CD4-positive, alpha-beta T cell treated with Interleukin-1 beta for 1 hour (primary cell): ENCODE measurements around the gene GALNT7.

Source experiments
- DNase-seq, 2 donors: peaks; one replicate each; pipeline ENCODE4 v3.0.0-alpha.2; 2020 to 2022

Gene GALNT7

GRCh38 chr4:173240696-173241095 is 72.1 kb downstream of the GALNT7 start:
- DNase-seq = no peak

- DNase-seq = no peak
Observed at GRCh38 chr4:173242466-173243250, 74.0 kb downstream of the GALNT7 start.

DNA sequence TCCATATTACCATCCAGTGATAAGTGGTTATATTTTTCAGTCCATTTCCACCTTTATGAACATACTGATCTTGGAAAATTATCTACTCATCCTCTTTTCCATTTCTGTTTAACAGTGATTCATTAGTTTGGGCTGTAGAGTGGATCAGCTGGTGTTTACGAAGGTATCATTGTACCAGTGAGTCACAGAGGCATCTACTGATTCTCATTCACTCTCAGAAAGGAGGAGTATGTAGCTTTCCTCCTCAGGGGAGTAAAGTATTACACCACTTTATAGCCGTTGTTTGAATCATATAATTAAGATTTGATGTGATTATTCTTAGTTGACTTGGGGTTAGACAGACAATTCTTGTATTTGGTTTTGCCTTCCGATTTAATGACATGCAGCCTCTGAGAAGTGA is 74.7 kb downstream of the GALNT7 start:
- DNase-seq = no peak

DNA sequence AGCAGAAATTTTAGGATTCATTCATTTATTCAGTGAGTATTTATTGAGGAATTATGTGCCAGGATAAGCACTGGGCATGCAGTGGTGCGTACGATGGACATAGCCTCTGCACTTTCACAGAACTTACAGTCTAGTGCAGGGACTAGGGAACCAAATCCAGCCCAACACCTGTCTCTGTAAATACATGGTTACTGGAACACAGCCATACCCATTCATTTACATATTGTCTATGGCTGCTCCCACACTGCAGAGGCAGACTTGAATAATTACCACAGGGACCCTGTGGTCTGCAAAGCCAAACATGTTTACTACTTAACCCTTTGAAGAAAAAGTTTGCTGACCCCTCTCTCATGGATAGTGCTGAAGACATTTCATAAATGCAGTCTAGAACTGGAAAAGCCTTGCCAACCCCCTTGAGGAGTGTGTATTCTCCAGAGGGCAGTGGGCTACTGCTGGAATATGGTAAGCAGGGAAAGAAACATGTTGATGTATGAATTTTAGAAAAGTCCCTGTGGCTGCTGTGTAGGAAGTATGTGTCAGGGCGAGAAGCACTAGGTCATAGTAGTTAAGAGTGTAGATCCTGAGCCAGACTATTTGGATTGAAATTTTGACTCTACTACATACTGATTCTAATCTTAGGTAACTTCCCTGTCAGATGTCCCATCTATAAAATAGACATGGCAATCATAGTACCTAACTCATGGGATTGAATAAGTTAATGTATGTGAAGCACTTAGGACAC is 75.5 kb downstream of the GALNT7 start:
- DNase-seq = no peak

GRCh38 chr4:173245952-173246351 is 77.3 kb downstream of the GALNT7 start:
- no peak for DNase-seq

- no peak for DNase-seq
Observed at GRCh38 chr4:173246719-173247118, 78.1 kb downstream of the GALNT7 start.

- DNase-seq = no peak
Observed at GRCh38 chr4:173247321-173247720, 78.7 kb downstream of the GALNT7 start.

- DNase-seq = no peak
Observed at GRCh38 chr4:173248690-173249089, 80.1 kb downstream of the GALNT7 start.

DNA sequence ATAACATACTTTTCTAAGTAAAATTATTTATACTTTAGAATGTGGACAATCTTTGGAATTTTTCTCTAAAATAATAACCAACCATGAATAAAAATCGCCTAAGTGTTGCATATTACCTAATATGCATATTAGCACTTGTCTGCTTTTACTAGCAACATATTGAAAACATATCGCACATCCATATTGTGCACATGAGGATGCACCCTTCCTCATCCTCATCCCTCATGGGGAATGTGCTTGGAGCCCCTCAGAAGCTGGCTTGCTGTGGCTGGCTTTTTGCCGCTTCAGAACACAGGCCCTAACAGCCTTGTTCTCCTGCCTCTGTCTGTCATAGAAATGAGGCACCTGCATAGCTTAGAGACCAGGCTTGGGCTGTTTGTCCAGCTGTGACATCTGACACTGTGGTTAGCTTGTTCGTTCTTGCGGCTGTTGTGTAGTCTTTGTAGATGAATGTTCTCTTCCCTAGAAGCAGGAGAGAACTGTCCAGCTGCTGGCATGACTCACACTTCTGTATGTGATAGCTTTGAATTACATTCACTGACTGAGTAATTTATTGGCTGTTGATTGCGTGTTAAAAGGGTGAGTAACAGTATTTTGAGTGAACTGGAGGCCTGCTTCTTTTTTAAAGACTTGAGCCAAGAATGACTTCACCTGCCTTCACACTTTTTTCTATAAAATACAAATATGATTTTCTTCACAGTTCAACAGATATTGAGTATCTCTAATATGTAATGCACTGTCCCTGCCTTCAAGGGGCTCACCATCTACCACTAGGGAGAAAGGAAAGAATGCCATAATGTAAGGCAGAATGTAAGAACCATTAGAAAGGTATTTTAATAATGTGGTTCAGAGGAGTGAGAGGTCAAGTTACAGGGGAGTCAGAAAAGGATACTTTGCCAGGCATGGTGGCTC is 83.7 kb downstream of the GALNT7 start:
- DNase-seq = peak in 1 of 2 donors; percentile 8

DNA sequence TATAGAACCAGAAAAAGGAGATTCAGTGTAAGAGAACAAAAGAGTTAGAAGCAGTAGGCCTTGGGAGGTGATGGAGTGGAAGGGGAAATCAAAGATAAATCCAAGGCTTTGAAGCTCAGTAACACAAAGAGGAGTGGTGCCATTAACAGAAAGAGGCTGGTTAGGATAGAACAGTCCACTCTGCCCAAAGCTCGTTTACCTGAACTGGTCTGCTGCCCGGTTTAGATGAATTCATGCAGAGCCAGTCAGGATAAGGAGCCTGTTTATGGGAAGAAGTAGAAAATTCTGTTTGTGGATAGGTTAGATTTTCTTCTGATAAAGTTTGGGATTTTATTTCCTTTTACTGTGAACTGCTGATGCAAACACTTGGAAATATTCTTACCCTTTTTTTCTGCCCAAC is 85.0 kb downstream of the GALNT7 start:
- no peak for DNase-seq

GRCh38 chr4:173254646-173255045 is 86.0 kb downstream of the GALNT7 start:
- no peak for DNase-seq

GRCh38 chr4:173256825-173257224 is 88.2 kb downstream of the GALNT7 start:
- no peak for DNase-seq

- peak; percentile 54 to 60 for DNase-seq
Observed at GRCh38 chr4:173257732-173258717, 89.4 kb downstream of the GALNT7 start.

GRCh38 chr4:173258866-173259265 is 90.3 kb downstream of the GALNT7 start:
- no peak for DNase-seq

GRCh38 chr4:173259310-173259709 is 90.7 kb downstream of the GALNT7 start:
- DNase-seq = no peak

DNA sequence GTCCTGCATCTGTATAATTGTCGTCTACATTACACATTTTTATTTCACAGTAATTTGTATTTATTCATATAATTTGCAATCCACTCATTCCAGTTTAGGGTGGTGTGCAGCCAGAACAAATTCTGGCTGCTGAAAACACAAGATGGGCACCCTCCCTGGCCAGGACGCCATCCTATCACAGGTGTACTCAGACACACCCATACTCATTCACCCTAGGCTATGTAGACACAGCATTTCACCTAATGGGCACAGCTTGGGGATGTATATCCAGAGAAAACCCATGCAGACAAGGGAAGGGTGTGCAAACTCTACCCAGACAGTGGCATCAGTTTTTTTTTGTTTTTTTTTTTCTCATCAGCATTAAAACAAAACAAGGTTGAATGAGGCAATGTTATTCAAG is 92.4 kb downstream of the GALNT7 start:
- DNase-seq = no peak

GRCh38 chr4:173262375-173262774 is 93.8 kb downstream of the GALNT7 start:
- no peak for DNase-seq

DNA sequence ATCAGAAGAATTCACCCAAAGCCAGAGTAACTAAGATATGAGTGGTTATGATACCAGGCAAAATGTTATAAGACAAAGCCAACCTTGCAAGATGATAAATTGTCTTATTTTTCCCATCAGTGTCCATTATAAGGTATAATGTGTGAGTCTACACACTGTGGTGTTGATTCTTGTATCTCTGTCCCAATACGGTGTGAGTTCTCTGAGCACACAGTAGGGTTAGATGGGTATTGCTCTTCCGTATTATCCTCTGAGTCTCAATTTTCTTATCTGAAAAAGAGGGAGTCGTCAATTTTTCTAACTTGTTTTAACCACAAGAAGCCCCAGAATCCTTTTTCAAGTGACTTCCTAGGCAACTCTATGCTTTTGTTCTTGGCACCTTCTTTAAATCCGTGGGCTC is 95.6 kb downstream of the GALNT7 start:
- DNase-seq = no peak

- DNase-seq = peak; percentile 19 to 37
Observed at GRCh38 chr4:173264684-173265185, 96.1 kb downstream of the GALNT7 start.

DNA sequence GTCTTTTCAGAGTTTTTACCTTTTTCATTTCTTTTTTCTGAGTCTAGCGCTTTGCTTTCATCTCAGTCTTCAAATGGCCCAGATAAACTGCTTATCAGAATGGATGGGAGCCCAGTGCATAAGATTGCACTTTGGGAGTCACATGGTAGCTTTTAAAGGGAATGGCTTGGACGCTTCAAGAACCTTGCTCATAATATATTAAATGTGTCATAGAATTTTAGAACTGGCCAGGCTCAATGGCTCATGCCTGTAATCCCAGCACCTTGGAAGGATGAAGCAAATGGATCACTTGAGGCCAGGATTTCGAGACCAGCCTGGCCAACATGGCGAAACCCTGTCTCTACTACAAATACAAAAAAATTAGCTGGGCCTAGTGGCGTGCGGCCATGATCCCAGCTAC is 97.1 kb downstream of the GALNT7 start:
- DNase-seq = no peak

DNA sequence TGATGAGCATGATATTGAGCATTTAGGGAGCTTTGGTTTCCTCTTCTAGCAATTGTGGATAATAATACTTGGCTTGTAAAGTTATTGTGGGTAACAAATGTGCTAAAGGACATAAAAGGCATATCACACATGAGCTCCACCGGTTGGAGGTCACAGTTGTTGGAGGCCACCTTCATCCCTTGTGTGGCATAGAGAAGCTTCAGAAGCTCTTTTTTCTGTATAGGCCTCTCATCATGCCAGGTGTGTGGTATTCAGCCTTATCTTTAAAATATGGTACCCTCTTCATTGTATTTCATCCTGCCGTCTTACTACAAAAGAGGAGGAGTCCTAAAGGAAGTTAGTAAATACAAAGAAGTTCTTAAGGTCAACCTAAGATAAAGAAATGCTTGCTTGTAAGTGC is 99.1 kb downstream of the GALNT7 start:
- DNase-seq = no peak

- DNase-seq = no peak
Observed at GRCh38 chr4:173269280-173269679, 100.7 kb downstream of the GALNT7 start.
